A673 (cell line): Measurements from ENCODE around the gene NPAP1. TPM values are rescaled to one million over a fixed set of nuclear protein-coding genes. Genes with fewer than 3 reads are reported as not detected.

Experiments
- BruUV-seq: library from RNA; stranded (reverse); fragments of 400-500 nt; replicated peaks from 2 replicates; lab custom pipeline; 2021; lab: Mats Ljungman, UMichigan
- CTCF ChIA-PET: fragments of 300-600 bp; sonication (Branson Sonifier 250); formaldehyde crosslinking; loops from one replicate; lab custom pipeline; 2022; ENCODE audit warnings: antibody characterized with exemption; lab: Charles Lee
- POLR2A ChIA-PET: fragments of 300-600 bp; sonication (Branson Sonifier 250); formaldehyde crosslinking; loops from one replicate; lab custom pipeline; 2022; ENCODE audit warnings: antibody characterized with exemption; ENCODE audit not compliant: low non-redundant PET; lab: Charles Lee
- DNase-seq: peaks from one replicate; pipeline ENCODE4 v3.0.0-alpha.2; 2015; ENCODE audit warnings: low spot score
- H3K27ac ChIP-seq: fragments of 200-600 bp; sonication (generic); 2 replicates; pipeline ENCODE4 v1.5.1; 2016; ENCODE audit warnings: mixed run types, low read depth, mild to moderate bottlenecking, mixed read lengths, antibody characterized with exemption, low read length; ENCODE audit not compliant: poor library complexity, severe bottlenecking
- H3K27me3 ChIP-seq: fragments of 200-600 bp; sonication (generic); replicated peaks from 2 replicates; pipeline ENCODE4 v1.6.1; 2017; ENCODE audit warnings: mixed run types, low read depth, mild to moderate bottlenecking, mixed read lengths, antibody characterized with exemption, low read length; ENCODE audit not compliant: insufficient read depth, poor library complexity
- H3K36me3 ChIP-seq: fragments of 200-600 bp; sonication (generic); 2 replicates; pipeline ENCODE4 v1.6.1; 2016; ENCODE audit warnings: mixed run types, mild to moderate bottlenecking, mixed read lengths, antibody characterized with exemption, low read length; ENCODE audit not compliant: insufficient read depth, poor library complexity, severe bottlenecking
- H3K4me1 ChIP-seq: fragments of 200-600 bp; sonication (generic); 2 replicates; pipeline ENCODE4 v1.6.1; 2017; ENCODE audit warnings: mixed run types, mild to moderate bottlenecking, mixed read lengths, antibody characterized with exemption, low read length; ENCODE audit not compliant: insufficient read depth, poor library complexity, severe bottlenecking
- H3K4me3 ChIP-seq: fragments of 200-600 bp; sonication (generic); 2 replicates; pipeline ENCODE4 v1.5.1; 2016; ENCODE audit warnings: low read depth, mixed run types, mild to moderate bottlenecking, mixed read lengths, low read length; ENCODE audit not compliant: poor library complexity, severe bottlenecking
- H3K9me3 ChIP-seq: fragments of 200-600 bp; sonication (generic); 2 replicates; pipeline ENCODE4 v1.6.1; 2016; ENCODE audit warnings: mixed run types, low read depth, mild to moderate bottlenecking, mixed read lengths, antibody characterized with exemption, low read length; ENCODE audit not compliant: poor library complexity, severe bottlenecking
- EZH2 ChIP-seq: fragments of 200-600 bp; sonication (generic); IDR thresholded peaks from 2 replicates; pipeline ENCODE4 v1.6.1; 2017; ENCODE audit warnings: borderline replicate concordance, low read depth, mild to moderate bottlenecking, mixed read lengths, antibody characterized with exemption, low read length; ENCODE audit not compliant: poor library complexity, severe bottlenecking
- intact Hi-C: fragments of 100-400 bp; cut with micrococcal nuclease; formaldehyde crosslinking; loops from one replicate; pipeline ENCODE4 v1.10.0; 2022; ENCODE audit not compliant: unreplicated experiment
- total RNA-seq: library from RNA; stranded (reverse); gene quantifications from 2 replicates; pipeline ENCODE4 v1.2.3, GENCODE V29; 2021
- TF ChIP-seq, protein P1 (sequence below): fragments of 300-800, 200-600 bp; sonication (generic); conservative IDR thresholded peaks from 2 replicates; pipeline ENCODE4 v1.5.1; 2017; ENCODE audit warnings: low read depth, mild to moderate bottlenecking, antibody characterized with exemption, low read length, moderate library complexity, mixed read lengths

NPAP1 gene
- total RNA-seq, 1 experiment from 2014 or later, result not detected

DNA sequence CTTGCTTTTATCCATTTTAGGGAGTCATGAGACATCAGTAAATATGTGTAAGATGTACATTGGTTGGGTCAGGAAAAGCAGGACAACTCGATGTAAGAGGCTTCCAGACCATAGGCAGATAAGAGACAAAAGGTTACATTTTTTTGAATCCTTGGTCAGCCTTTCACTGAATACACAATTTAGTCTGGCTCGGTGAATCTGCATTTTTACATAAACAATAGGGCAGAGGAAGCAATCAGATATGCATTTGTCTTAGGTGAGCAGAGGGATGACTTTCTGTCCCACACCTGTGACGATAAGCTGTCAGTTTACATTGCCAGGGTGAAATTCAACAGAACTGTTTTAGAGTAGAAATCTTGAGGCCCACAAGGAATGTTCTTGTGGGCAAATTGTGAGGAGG is 20.6 kb downstream of the NPAP1 start:
- TF ChIP-seq, protein P1, sequence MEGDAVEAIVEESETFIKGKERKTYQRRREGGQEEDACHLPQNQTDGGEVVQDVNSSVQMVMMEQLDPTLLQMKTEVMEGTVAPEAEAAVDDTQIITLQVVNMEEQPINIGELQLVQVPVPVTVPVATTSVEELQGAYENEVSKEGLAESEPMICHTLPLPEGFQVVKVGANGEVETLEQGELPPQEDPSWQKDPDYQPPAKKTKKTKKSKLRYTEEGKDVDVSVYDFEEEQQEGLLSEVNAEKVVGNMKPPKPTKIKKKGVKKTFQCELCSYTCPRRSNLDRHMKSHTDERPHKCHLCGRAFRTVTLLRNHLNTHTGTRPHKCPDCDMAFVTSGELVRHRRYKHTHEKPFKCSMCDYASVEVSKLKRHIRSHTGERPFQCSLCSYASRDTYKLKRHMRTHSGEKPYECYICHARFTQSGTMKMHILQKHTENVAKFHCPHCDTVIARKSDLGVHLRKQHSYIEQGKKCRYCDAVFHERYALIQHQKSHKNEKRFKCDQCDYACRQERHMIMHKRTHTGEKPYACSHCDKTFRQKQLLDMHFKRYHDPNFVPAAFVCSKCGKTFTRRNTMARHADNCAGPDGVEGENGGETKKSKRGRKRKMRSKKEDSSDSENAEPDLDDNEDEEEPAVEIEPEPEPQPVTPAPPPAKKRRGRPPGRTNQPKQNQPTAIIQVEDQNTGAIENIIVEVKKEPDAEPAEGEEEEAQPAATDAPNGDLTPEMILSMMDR, result no peak
- no peak for TF ChIP-seq EZH2
- no peaks in the 10 kb centered on the region for H3K4me1 ChIP-seq
- peaks cover 38% of the 10 kb centered on the region for H3K9me3 ChIP-seq
- no peak overlapping the region for H3K27ac ChIP-seq
- H3K36me3 ChIP-seq, result no peaks in the 10 kb centered on the region
- intact Hi-C loops, result no loop called here
- no TSS peak for BruUV-seq
- no peaks in the 10 kb centered on the region for H3K27me3 ChIP-seq
- CTCF ChIA-PET, result no interaction called here
- DNase-seq, result no peak
- POLR2A ChIA-PET, result no interaction called here
- no peak overlapping the region for H3K4me3 ChIP-seq

DNA sequence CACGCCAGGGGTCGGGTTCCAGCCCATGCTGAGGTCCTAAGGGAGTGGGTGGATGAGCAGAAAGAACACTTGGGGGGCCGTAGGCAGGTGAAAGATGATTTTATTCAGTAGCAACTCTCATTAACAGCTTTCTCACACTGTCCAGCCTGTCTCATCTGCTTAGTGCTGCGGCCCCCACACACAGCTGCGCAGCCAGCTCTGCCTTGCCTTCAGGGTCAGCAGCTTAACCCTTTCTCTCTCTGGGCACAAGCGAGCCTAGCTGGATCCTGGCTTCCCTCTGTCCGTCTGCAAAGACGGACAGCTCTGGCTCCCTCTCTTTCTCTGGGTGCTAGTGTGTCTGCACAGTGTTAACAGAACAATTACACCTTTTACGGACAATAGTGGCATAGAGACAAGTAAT is 21.3 kb downstream of the NPAP1 start:
- Histone ChIP-seq H3K4me3 (no peak overlapping the region), H3K4me1 (no peaks in the 10 kb centered on the region), H3K9me3 (peaks cover 35% of the 10 kb centered on the region), H3K27ac (no peak overlapping the region), H3K36me3 (no peaks in the 10 kb centered on the region), H3K27me3 (no peaks in the 10 kb centered on the region)
- CTCF ChIA-PET, result no interaction called here
- POLR2A ChIA-PET, result no interaction called here
- no TSS peak for BruUV-seq
- TF ChIP-seq EZH2, result no peak
- TF ChIP-seq, protein P1, result no peak
- intact Hi-C loops, result no loop called here
- DNase-seq, result no peak

DNA sequence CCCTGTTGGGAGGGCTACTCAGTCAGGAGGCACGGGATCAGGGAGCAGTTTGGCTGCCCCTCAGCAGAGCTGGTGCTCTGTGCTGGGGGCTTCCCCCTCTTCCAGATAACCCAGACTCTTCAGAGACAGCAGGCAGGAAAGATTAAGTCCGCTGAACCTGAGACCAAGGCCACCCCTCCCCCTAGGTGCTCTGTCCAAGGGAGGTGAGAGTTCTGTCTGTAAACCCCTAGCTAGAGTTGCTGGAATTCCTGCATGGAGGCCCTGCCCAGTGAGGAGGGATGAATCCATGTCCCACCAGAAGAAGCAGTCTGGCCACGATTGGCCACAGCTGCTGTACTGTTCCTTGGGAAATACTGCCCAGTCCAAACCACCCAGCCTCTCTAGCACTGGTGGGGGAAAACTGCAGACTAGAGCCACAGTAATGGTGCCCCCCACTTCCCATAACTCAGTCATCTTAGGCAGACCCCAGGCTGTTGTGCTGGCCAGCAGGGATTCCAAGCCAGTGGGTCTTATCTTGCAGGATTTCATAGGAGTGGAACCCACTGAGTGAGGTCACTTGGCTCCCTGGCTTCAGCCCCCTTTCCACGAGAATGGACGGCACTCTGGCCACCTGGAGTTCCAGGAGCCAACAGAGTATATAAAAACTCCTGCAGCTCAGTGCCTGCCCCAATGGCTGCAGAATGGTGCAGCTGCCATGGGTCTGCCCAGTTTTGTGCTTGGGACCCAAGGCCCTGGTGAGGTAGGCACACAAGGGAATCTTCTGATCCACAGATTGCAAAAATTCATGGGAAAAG is 42.9 kb downstream of the NPAP1 start:
- peaks cover 50% of the 10 kb centered on the region for H3K9me3 ChIP-seq
- intact Hi-C loops, result no loop called here
- H3K27ac ChIP-seq, result no peak overlapping the region
- TF ChIP-seq, protein P1, result no peak
- no peak for TF ChIP-seq EZH2
- no peak overlapping the region for H3K4me3 ChIP-seq
- H3K4me1 ChIP-seq, result no peaks in the 10 kb centered on the region
- CTCF ChIA-PET, result no interaction called here
- no peaks in the 10 kb centered on the region for H3K27me3 ChIP-seq
- no peaks in the 10 kb centered on the region for H3K36me3 ChIP-seq
- DNase-seq, result no peak
- POLR2A ChIA-PET, result no interaction called here
- BruUV-seq, result no TSS peak
